ENCODE measurements around the gene BORCS8.
A peak's percentile ranks its signal among the peaks of the same experiment; 100 is the strongest.
"Not testable (repeated sequence)": the region's sequence is repeated elsewhere in the genome, so short reads cannot be mapped to it uniquely, and the experiment has no call there.

Gene BORCS8

GRCh38 chr19:19179548-19180441 is 12.2 kb downstream of the BORCS8 start:
- DNase-seq, result no peak

DNA sequence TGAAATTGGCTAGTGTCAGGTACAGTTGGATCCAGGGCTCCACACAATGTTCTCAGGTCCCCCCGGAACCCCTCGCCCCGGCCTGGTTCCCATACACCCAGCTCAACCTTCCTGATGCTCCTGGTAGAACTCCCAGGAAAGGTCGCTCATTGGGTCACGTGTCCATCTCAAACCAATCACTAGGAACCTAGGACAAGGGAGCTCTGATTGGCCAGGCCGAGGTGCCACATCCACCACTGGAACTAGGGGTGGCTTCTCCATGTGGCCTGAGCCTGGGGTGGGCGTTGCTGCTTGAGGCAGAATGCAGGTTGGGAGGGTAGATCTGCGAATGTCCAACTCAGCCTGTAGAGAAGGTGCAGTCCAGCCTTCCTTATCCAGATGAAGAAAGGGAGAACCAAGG is 15.0 kb downstream of the BORCS8 start:
- DNase-seq, result no peak

GRCh38 chr19:19173243-19173642 is 18.7 kb downstream of the BORCS8 start:
- not testable (repeated sequence) for DNase-seq

- no peak for DNase-seq
Observed at GRCh38 chr19:19171821-19172532, 20.0 kb downstream of the BORCS8 start.

DNA sequence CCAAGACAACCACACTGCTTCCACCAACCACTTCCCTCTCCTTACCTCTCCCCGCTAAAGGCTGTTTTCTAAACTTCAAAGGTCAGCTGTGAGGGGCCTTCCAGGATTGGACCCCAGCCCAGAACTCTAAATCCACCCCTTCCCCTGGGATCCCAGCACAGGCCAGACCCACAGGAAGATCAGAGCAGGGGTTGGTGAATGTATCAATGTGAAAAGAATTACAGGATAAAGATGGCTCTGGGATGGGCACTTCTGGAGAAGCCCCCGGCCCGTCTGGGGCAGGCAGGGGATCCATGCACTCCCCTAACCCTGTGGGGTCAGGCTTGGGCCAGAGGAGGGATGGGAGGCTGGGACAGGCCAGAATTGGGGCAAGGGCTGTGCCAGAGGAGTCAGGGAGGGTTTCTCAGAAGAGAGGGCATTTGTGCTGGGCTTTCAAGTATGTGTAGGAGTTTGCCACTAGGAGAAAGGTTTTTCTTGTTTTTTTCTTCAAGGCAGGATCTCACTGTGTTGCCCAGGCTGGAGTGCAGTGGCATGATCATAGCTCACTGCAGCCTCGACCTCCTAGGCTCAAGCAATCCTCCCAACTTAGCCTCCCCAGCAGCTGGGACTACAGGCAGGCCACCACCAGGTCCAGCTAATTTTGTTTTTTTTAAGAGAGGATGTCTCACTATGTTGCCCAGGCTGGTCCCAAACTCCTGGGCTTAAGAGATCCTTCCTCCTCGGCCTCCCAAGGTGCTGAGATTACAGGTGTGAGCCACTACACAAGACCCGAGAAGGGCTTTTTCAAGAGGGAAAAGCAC is 20.9 kb downstream of the BORCS8 start:
- DNase-seq, result no peak

- DNase-seq, result peak; percentile 79
Observed at GRCh38 chr19:19170053-19170872, 21.7 kb downstream of the BORCS8 start, which contains the start of gene MEF2B. TSS of gene MEF2B (minus strand) at chr19:19170263. CDS start at chr19:19150735, 19,528 bp downstream.

DNA sequence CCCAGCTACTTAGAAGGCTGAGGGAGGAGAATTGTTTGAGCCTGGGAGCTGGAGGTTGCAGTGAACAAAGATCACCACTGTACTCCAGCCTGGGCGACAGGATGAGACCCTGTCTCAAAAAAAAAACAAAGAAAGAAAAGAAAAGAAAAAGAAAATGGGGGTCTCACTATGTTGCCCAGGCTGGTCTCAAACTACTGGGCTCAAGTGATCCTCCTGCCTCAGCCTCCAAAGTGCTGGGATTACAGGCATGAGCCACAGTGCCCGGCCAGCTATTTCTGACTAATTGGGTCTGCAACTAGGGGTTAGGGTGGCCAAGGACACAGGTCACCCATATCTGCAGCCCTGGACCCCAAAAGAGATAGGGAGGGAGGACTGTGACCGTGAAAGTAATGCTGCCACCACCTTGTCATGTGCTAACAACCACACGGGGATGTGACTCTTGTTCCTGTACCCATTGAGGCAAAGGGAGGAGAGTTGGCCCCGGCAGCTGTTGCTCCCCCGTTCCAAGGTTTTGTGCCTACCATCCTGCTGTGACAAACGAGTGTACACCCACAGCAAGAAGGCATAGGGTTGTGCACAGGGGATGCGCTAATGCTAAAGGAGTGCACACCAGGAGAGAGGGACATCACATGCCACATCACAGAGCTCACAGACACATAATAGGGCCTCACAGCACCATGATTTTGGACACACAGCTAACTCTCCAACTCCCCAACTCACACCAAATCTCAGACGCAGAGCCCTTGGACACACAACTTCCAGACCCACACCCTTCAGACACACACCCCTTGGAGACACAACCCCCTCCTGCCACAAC is 22.5 kb downstream of the BORCS8 start:
- DNase-seq, result no peak

DNA sequence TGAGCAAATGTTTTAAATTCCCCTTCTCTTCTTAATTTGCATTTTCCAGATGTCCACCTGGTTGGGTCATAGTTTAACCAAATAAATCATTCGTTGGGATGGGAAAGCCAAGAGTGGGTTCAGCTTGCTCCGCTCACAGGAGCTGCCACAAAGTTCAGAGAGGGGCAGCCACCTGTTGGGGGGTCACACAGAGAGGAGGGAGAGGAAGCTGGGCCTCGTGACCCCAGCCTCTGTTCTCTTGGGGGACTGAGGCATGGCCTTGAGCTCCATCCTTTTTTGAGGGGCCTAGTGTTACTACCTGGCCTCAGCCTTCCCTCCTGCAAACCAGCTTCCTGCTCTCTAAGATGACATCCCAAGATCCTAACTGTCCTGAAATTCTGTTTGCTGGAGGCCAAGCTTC is 24.3 kb downstream of the BORCS8 start:
- DNase-seq, result no peak

DNA sequence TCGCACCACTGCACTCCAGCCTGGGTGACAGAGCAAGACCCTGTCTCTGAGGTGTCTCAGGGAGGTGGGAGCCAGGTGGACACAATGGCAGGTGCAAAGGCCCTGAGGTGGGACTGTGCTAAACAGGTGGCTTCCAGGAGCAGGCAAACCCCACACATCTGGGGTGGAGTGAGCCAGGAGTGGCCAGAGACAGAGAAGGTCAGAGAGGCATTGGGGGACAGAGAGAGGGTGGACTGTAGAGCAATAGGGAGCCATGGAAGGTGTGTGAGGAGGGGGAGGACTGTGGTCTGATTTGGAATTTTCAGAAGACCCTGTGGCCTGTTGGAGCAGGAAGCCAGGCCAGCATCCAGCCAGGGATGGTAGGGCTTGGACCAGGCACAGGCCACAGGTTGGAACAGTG is 26.6 kb downstream of the BORCS8 start:
- no peak for DNase-seq

GRCh38 chr19:19162495-19162894 is 29.5 kb downstream of the BORCS8 start:
- DNase-seq, result no peak

- DNase-seq, result no peak
Observed at GRCh38 chr19:19160461-19161035, 31.4 kb downstream of the BORCS8 start.

GRCh38 chr19:19159534-19159933 is 32.4 kb downstream of the BORCS8 start:
- DNase-seq, result no peak

DNA sequence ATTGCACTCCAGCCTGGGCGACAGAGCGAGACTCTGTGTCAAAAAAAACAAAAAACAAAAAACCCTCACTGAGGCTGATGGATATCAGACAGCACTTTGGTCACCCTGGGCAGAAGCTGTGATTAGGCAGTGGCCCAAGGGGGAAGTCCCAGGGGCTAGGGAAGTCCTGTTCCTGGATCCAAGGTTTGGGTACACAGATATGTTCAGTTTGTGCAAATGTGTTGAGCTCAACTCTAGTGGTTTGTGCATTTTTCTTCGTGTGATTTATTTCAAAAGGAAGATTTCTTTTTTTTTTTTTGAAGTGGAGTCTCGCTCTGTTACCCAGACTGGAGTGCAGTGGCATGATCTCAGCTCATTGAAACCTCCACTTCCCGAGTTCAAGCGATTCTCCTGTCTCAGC is 34.1 kb downstream of the BORCS8 start:
- no peak for DNase-seq

- no peak for DNase-seq
Observed at GRCh38 chr19:19155495-19156219, 36.3 kb downstream of the BORCS8 start.

GRCh38 chr19:19154768-19155494 is 37.0 kb downstream of the BORCS8 start:
- no peak for DNase-seq

- no peak for DNase-seq
Observed at GRCh38 chr19:19152668-19153384, 39.1 kb downstream of the BORCS8 start.

DNA sequence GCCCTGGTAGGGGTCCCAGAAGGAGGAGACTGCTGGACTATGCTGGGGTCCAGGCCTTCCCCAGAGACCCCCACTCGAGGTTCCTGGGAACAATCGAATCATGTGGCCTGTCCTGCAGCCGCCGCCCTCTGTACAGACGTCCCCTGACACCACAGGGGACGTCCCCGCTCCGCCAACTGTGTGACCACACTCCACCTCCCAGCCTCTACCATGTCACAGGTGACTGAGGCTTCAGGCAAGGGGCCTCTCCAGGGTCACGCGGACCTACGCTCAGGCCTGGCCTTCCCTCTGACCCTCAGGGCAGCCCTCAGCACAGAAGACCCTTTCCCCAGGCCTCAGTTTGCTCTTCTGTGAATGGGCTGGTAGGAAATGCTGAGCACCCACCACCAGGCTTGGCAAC is 40.5 kb downstream of the BORCS8 start:
- no peak for DNase-seq

DNA sequence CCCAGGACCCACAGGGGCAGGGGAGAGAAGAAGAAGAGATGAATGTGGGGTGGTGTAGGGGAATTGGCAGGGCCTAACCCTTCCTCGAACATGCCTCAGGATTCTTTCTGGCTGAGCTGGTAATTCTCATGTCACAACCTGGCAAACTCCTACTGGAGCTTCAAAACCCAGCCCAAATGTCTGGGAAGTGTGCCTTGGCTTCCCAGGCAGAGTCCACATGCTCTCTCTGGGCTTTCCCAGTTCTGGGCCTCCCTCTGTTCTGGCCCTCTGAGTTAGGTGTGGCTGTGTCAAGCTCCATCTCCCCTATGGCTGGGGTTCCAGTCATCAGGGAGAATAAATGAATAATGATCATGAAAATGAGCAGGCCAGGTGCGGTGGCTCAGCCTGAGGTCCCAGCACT is 42.5 kb downstream of the BORCS8 start:
- no peak for DNase-seq

DNA sequence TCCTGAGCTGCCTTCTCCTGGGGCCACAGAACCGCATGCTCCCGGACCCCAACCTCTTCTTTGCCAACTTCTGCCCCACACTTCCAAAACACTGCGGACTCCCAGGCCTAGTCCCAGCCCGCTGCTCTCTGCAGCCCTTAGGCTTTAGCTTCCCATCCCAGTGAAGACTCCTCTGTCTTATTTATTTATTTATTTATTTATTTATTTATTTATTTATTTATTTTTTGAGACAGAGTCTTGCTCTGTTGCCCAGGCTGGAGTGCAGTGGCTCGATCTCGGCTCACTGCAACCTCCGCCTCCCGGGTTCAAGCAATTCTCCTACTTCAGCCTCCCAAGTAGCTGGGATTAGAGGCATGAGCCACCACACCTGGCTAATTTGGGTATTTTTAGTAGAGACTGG is 43.4 kb downstream of the BORCS8 start:
- DNase-seq, result not testable (repeated sequence)

Data from NCI-H2081 (cell line).